Nephron (organoid): Measurements from ENCODE around the gene TSN.
A peak's percentile ranks its signal among the peaks of the same experiment; 100 is the strongest.
"Not testable (repeated sequence)": the region's sequence is repeated elsewhere in the genome, so short reads cannot be mapped to it uniquely, and the experiment has no call there.

Experiments used
- H3K27ac Mint-ChIP-seq, 3 experiments: 2 replicates each; pipeline ENCODE4 v1.8.0; 2020; ENCODE audit warnings: mixed read lengths in 3 of 3, mild to moderate bottlenecking in 2 of 3, moderate library complexity in 1 of 3
- H3K27me3 Mint-ChIP-seq: 2 replicates; pipeline ENCODE4 v1.8.0; 2021; ENCODE audit warnings: low read depth, mild to moderate bottlenecking, moderate library complexity, mixed read lengths
- H3K36me3 Mint-ChIP-seq: 2 replicates; pipeline ENCODE4 v1.8.0; 2020; ENCODE audit warnings: low read depth, mixed read lengths
- H3K4me1 Mint-ChIP-seq: 2 replicates; pipeline ENCODE4 v1.8.0; 2020; ENCODE audit warnings: mixed read lengths
- H3K4me3 Mint-ChIP-seq, 3 experiments: 2 replicates each; pipeline ENCODE4 v1.8.0; 2020; ENCODE audit warnings: mild to moderate bottlenecking in 3 of 3, mixed read lengths in 3 of 3, moderate library complexity in 2 of 3
- H3K9me3 Mint-ChIP-seq: 2 replicates; pipeline ENCODE4 v1.8.0; 2020; ENCODE audit warnings: mixed read lengths
- CTCF ChIP-seq, 3 experiments: fragments of 200-600 bp; sonication (generic); IDR thresholded peaks; one replicate each; pipeline ENCODE4 v1.5.0; 2021; ENCODE audit warnings: antibody characterized with exemption in 3 of 3; ENCODE audit not compliant: unreplicated experiment in 3 of 3

The TSN gene

GRCh38 chr2:121723316-121723715 is 32.1 kb upstream of the TSN start:
- Mint-ChIP-seq H3K4me1 (no peaks in the 10 kb centered on the region), H3K4me3 (no peak overlapping the region), H3K27ac (no peak overlapping the region), H3K27me3 (no peaks in the 10 kb centered on the region), H3K36me3 (peaks cover 21% of the 10 kb centered on the region), H3K9me3 (no peaks in the 10 kb centered on the region)
- no peak for TF ChIP-seq CTCF (IDR thresholded peaks at IDR 0.05; ENCODE audit: unreplicated experiment in 3 of 3)

- Mint-ChIP-seq H3K27me3 (no peaks in the 10 kb centered on the region), H3K36me3 (peaks cover 56% of the 10 kb centered on the region), H3K4me1 (no peaks in the 10 kb centered on the region), H3K9me3 (no peaks in the 10 kb centered on the region), H3K27ac (no peak overlapping the region), H3K4me3 (no peak overlapping the region)
- TF ChIP-seq CTCF (IDR thresholded peaks at IDR 0.05; ENCODE audit: unreplicated experiment in 3 of 3) = no peak
These were observed 28.1 kb upstream of the TSN start for GRCh38 chr2:121727332-121727731.

GRCh38 chr2:121727950-121728349 is 27.5 kb upstream of the TSN start:
- Mint-ChIP-seq H3K4me1 (no peaks in the 10 kb centered on the region), H3K27ac (no peak overlapping the region), H3K9me3 (no peaks in the 10 kb centered on the region), H3K36me3 (peaks cover 58% of the 10 kb centered on the region), H3K27me3 (no peaks in the 10 kb centered on the region), H3K4me3 (no peak overlapping the region)
- TF ChIP-seq CTCF (IDR thresholded peaks at IDR 0.05; ENCODE audit: unreplicated experiment in 3 of 3) = no peak

GRCh38 chr2:121731366-121731765 is 24.1 kb upstream of the TSN start:
- Mint-ChIP-seq H3K4me3 (no peak overlapping the region), H3K27me3 (no peaks in the 10 kb centered on the region), H3K4me1 (peaks cover 11% of the 10 kb centered on the region), H3K9me3 (no peaks in the 10 kb centered on the region), H3K27ac (no peak overlapping the region), H3K36me3 (peaks cover 64% of the 10 kb centered on the region)
- no peak for TF ChIP-seq CTCF (IDR thresholded peaks at IDR 0.05; ENCODE audit: unreplicated experiment in 3 of 3)

GRCh38 chr2:121734544-121734943 is 20.9 kb upstream of the TSN start:
- H3K9me3 Mint-ChIP-seq, H3K27me3 Mint-ChIP-seq, H3K27ac Mint-ChIP-seq: not testable (repeated sequence)
- Mint-ChIP-seq H3K4me3 (peak overlapping the region; percentile 97 to 99 (median 98)), H3K36me3 (peaks cover 38% of the 10 kb centered on the region), H3K4me1 (peaks cover 11% of the 10 kb centered on the region)

GRCh38 chr2:121735518-121736074 is 19.9 kb upstream of the TSN start:
- Mint-ChIP-seq H3K27ac (peak overlapping the region; percentile 25 to 91 (median 27)), H3K36me3 (peaks cover 31% of the 10 kb centered on the region), H3K4me3 (peak overlapping the region; percentile 97 to 99 (median 98)), H3K9me3 (no peaks in the 10 kb centered on the region), H3K27me3 (no peaks in the 10 kb centered on the region), H3K4me1 (peaks cover 11% of the 10 kb centered on the region)
- TF ChIP-seq CTCF (IDR thresholded peaks at IDR 0.05; ENCODE audit: unreplicated experiment in 3 of 3) = no peak
